ENCODE data around the gene EXPH5.

EXPH5 gene

GRCh38 chr11:108500169-108500568 lies 93.4 kb downstream of the EXPH5 start:
- no peak for DNase-seq (ENCODE audit: low read depth, low spot score)
- Histone ChIP-seq H3K9me3 (ENCODE audit: control insufficient read depth, insufficient read depth, low read length) (no peaks in the 10 kb centered on the region), H3K4me3 (ENCODE audit: low read length) (no peak overlapping the region), H3K27me3 (ENCODE audit: control insufficient read depth, insufficient read depth, low read length) (no peaks in the 10 kb centered on the region), H3K4me1 (ENCODE audit: control insufficient read depth, insufficient read depth, low read length) (no peaks in the 10 kb centered on the region; the same call in 1 of the 2 replicates), H3K27ac (ENCODE audit: low read length) (no peak overlapping the region), H3K36me3 (ENCODE audit: control insufficient read depth, insufficient read depth, low read length) (no peaks in the 10 kb centered on the region)
- WGBS (ENCODE audit: insufficient coverage, insufficient read length), result no CpG with 5 or more reads among the region's 4 CpGs

DNA sequence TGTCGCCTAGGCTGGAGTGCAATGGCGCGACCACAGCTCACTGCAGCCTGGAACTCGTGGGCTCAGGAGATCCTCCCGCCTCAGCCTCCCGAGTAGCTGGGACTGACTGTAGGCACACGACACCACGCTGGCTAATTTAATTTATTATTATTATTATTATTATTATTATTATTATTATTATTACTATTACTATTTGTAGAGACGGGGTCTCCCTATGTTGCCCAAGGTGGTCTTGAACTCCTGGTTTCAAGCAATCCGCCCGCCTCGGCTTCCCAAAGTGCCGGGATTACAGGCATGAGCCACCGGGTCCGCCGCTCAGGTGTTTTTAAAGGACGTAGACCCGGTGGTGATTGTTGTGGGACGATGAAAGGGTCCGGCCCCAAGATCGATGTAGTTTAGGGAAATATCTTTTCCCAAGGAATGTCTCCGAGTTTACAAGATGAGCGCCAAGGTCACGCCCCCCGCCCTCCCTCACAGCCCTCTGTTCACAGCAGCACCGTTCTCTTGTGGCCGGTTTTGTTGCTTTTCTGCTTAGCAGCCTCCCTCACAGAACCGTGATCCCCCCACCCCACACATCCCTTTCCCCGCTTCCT lies 94.7 kb downstream of the EXPH5 start:
- DNase-seq (ENCODE audit: low read depth, low spot score), result no peak
- no CpG with 5 or more reads among the region's 29 CpGs for WGBS (ENCODE audit: insufficient coverage, insufficient read length)
- peak overlapping the region; percentile 59; the same call in 1 of the 2 replicates for H3K4me3 ChIP-seq (ENCODE audit: low read length)
- no peaks in the 10 kb centered on the region for H3K27me3 ChIP-seq (ENCODE audit: control insufficient read depth, insufficient read depth, low read length)
- H3K4me1 ChIP-seq (ENCODE audit: control insufficient read depth, insufficient read depth, low read length), result no peaks in the 10 kb centered on the region; the same call in 1 of the 2 replicates
- no peaks in the 10 kb centered on the region for H3K9me3 ChIP-seq (ENCODE audit: control insufficient read depth, insufficient read depth, low read length)
- H3K36me3 ChIP-seq (ENCODE audit: control insufficient read depth, insufficient read depth, low read length), result no peaks in the 10 kb centered on the region
- H3K27ac ChIP-seq (ENCODE audit: low read length), result no peak overlapping the region

DNA sequence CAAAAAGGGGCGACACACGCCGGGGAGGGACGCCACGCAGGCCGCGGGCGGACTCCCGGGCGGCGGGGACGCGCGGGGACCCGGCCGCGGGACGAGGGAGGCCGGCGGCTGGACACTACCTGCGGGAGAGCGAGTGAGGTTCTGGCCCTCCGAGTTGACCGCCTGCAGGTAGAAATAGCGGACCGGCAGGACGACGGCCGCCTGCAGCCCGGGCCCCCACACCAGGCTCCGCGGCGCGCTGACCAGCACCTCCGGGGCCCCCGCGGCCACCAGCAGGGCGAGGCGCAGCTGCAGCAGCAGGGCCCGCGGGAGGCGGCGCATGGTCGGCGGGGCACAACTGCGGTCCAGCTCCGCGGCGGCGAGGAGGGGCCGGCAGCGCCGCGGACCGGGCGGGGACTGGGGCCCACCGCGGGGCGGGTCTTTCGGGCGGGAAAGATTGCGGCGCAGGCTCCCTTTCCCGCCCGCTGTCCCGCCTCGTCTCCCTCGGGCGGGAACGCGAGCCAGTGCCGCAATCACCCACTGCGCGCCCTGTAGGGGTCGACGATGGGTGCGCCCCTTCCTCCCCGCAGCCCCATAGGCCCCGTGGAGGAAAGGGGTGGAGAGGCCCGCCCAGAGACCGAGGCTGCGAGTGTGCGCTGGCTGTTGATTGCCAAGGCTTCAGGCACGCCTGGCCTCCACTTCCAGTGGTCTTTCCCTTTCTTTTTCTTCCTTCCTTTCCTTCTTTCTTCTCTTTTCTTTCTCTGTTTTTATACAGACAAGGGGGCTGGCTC lies 95.3 kb downstream of the EXPH5 start, which contains the start of gene POGLUT3:
Gene POGLUT3 (minus strand): TSS at position 339 of the 770 bp plus-strand sequence. CDS start 18 bp downstream, at position 321.
- H3K4me1 ChIP-seq (ENCODE audit: control insufficient read depth, insufficient read depth, low read length), result no peaks in the 10 kb centered on the region; the same call in 1 of the 2 replicates
- H3K9me3 ChIP-seq (ENCODE audit: control insufficient read depth, insufficient read depth, low read length), result no peaks in the 10 kb centered on the region
- peak within 1 kb of the TSS; percentile 59; the same call in 1 of the 2 replicates for H3K4me3 ChIP-seq (ENCODE audit: low read length)
- DNase-seq (ENCODE audit: low read depth, low spot score), result no peak
- no peaks in the 10 kb centered on the region for H3K36me3 ChIP-seq (ENCODE audit: control insufficient read depth, insufficient read depth, low read length)
- no peak within 1 kb of the TSS for H3K27ac ChIP-seq (ENCODE audit: low read length)
- no CpG with 5 or more reads among the region's 84 CpGs for WGBS (ENCODE audit: insufficient coverage, insufficient read length)
- no peaks in the 10 kb centered on the region for H3K27me3 ChIP-seq (ENCODE audit: control insufficient read depth, insufficient read depth, low read length)

DNA sequence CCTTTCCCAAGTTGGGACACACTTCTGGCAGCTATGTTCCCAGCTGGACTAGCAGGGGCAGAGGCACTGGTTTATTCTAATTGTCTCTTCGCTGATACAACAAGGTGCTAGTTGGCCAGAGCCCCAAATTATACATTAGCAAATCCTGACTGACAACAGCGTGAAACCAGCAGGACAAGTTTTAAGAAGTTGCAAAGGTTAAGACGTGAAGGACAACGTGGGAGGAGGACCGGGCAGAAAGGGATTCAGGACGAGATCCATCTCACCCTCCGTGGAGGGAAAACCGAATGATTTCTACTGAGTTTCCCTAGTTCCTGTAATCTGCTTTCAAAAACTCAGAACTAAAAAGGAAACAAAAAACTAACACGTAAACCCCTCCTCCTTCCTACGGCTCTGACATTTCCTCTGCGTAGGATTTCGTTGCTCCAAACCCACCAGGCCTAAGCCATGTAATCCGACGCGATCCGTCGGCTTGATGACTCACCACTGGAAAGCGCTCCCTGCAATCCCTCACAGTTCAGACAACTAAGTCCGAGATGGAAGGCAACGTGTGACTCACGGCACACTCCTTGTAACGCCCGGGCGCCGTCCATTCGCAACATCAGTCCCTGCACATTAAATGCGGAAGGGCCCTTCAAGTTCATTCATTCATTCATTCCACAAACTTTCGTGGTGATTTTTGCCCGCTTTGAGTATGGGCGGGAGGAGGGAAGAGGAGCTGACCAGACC lies 96.1 kb downstream of the EXPH5 start:
- no CpG with 5 or more reads among the region's 30 CpGs for WGBS (ENCODE audit: insufficient coverage, insufficient read length)
- no peaks in the 10 kb centered on the region; the same call in 1 of the 2 replicates for H3K4me1 ChIP-seq (ENCODE audit: control insufficient read depth, insufficient read depth, low read length)

DNA sequence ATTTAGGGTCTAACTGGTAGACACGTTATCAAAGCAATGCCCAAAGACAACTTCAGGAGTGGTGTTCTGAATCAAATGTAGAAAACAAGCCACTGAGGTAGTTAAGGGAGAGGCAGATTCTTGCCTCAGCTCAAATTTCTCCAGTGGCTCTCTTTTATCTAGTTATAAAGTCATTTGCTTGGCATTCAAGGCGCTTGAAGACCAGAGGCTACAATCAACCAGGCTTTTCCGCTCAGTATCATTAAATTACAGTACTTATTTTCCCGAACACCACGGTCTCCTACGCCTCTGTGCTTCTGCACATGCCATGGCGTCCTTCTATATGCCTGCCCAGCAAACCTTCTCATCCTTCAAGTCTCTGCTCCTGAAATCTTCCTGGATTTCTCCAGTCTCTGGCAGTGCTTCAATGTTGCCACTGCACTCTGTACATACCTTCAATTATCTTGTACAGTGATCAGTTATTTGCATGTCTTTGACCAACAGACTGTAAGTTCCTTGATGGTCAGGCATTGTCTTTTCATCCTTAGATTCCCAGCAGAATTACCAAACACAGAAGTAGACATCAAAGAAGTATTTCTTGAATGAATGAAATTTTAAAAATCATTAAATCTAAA lies 96.8 kb downstream of the EXPH5 start:
- Histone ChIP-seq H3K4me3 (ENCODE audit: low read length) (no peak overlapping the region), H3K9me3 (ENCODE audit: control insufficient read depth, insufficient read depth, low read length) (no peaks in the 10 kb centered on the region), H3K27me3 (ENCODE audit: control insufficient read depth, insufficient read depth, low read length) (no peaks in the 10 kb centered on the region), H3K36me3 (ENCODE audit: control insufficient read depth, insufficient read depth, low read length) (no peaks in the 10 kb centered on the region), H3K4me1 (ENCODE audit: control insufficient read depth, insufficient read depth, low read length) (no peaks in the 10 kb centered on the region; the same call in 1 of the 2 replicates), H3K27ac (ENCODE audit: low read length) (no peak overlapping the region)
- no peak for DNase-seq (ENCODE audit: low read depth, low spot score)
- no CpG with 5 or more reads among the region's 7 CpGs for WGBS (ENCODE audit: insufficient coverage, insufficient read length)

More for the DNA sequence above, 96.1 kb downstream of the EXPH5 start:
- H3K27ac ChIP-seq (ENCODE audit: low read length), result no peak overlapping the region
- no peaks in the 10 kb centered on the region for H3K9me3 ChIP-seq (ENCODE audit: control insufficient read depth, insufficient read depth, low read length)
- peak; percentile 74 for DNase-seq (ENCODE audit: low read depth, low spot score)
- H3K36me3 ChIP-seq (ENCODE audit: control insufficient read depth, insufficient read depth, low read length), result no peaks in the 10 kb centered on the region
- peak overlapping the region; percentile 59; the same call in 1 of the 2 replicates for H3K4me3 ChIP-seq (ENCODE audit: low read length)
- H3K27me3 ChIP-seq (ENCODE audit: control insufficient read depth, insufficient read depth, low read length), result no peaks in the 10 kb centered on the region

GRCh38 chr11:108495326-108495725 lies 98.2 kb downstream of the EXPH5 start:
- no CpG with 5 or more reads among the region's 3 CpGs for WGBS (ENCODE audit: insufficient coverage, insufficient read length)

GRCh38 chr11:108494182-108494581 lies 99.4 kb downstream of the EXPH5 start:
- no peaks in the 10 kb centered on the region for H3K9me3 ChIP-seq (ENCODE audit: control insufficient read depth, insufficient read depth, low read length)
- no peak overlapping the region for H3K27ac ChIP-seq (ENCODE audit: low read length)
- H3K27me3 ChIP-seq (ENCODE audit: control insufficient read depth, insufficient read depth, low read length), result no peaks in the 10 kb centered on the region
- no peak for DNase-seq (ENCODE audit: low read depth, low spot score)
- no peaks in the 10 kb centered on the region; the same call in 1 of the 2 replicates for H3K4me1 ChIP-seq (ENCODE audit: control insufficient read depth, insufficient read depth, low read length)
- WGBS (ENCODE audit: insufficient coverage, insufficient read length), result no CpG with 5 or more reads among the region's 6 CpGs
- H3K4me3 ChIP-seq (ENCODE audit: low read length), result no peak overlapping the region
- no peaks in the 10 kb centered on the region for H3K36me3 ChIP-seq (ENCODE audit: control insufficient read depth, insufficient read depth, low read length)

More at GRCh38 chr11:108495326-108495725, 98.2 kb downstream of the EXPH5 start:
- Histone ChIP-seq H3K4me1 (ENCODE audit: control insufficient read depth, insufficient read depth, low read length) (no peaks in the 10 kb centered on the region; the same call in 1 of the 2 replicates), H3K27ac (ENCODE audit: low read length) (no peak overlapping the region), H3K27me3 (ENCODE audit: control insufficient read depth, insufficient read depth, low read length) (no peaks in the 10 kb centered on the region), H3K9me3 (ENCODE audit: control insufficient read depth, insufficient read depth, low read length) (no peaks in the 10 kb centered on the region), H3K4me3 (ENCODE audit: low read length) (no peak overlapping the region), H3K36me3 (ENCODE audit: control insufficient read depth, insufficient read depth, low read length) (no peaks in the 10 kb centered on the region)
- no peak for DNase-seq (ENCODE audit: low read depth, low spot score)

- no peak for DNase-seq (ENCODE audit: low read depth, low spot score)
- no peaks in the 10 kb centered on the region for H3K27me3 ChIP-seq (ENCODE audit: control insufficient read depth, insufficient read depth, low read length)
- no CpG with 5 or more reads among the region's 3 CpGs for WGBS (ENCODE audit: insufficient coverage, insufficient read length)
- H3K9me3 ChIP-seq (ENCODE audit: control insufficient read depth, insufficient read depth, low read length), result no peaks in the 10 kb centered on the region
- no peaks in the 10 kb centered on the region; the same call in 1 of the 2 replicates for H3K4me1 ChIP-seq (ENCODE audit: control insufficient read depth, insufficient read depth, low read length)
- no peak overlapping the region for H3K27ac ChIP-seq (ENCODE audit: low read length)
- H3K36me3 ChIP-seq (ENCODE audit: control insufficient read depth, insufficient read depth, low read length), result no peaks in the 10 kb centered on the region
- no peak overlapping the region for H3K4me3 ChIP-seq (ENCODE audit: low read length)
These were observed 101.6 kb downstream of the EXPH5 start for GRCh38 chr11:108491936-108492335.

DNA sequence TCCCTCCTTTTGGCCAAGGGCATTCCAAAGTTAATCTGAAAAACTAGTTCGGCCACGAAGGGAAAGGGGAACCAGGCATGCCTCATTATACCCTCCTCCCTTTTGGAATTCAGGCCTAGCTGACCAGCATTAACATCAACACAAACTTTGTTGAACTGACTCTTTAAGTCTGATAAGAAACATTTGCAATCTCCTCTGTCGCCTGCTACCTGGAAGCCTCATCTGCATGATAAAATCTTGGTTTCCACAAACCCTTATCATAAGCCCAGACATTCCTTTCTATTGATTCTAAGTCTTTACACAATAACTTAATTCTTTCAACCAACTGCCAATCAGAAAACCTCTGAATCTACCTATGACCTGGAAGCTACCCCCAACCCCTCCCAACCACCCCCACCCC lies 106.7 kb downstream of the EXPH5 start:
- no peak overlapping the region for H3K4me3 ChIP-seq (ENCODE audit: low read length)
- H3K27ac ChIP-seq (ENCODE audit: low read length), result no peak overlapping the region
- H3K9me3 ChIP-seq (ENCODE audit: control insufficient read depth, insufficient read depth, low read length), result no peaks in the 10 kb centered on the region
- no peak for DNase-seq (ENCODE audit: low read depth, low spot score)
- WGBS (ENCODE audit: insufficient coverage, insufficient read length), result no CpG with 5 or more reads among the region's 3 CpGs
- no peaks in the 10 kb centered on the region; the same call in 1 of the 2 replicates for H3K36me3 ChIP-seq (ENCODE audit: control insufficient read depth, insufficient read depth, low read length)
- no peaks in the 10 kb centered on the region for H3K4me1 ChIP-seq (ENCODE audit: control insufficient read depth, insufficient read depth, low read length)
- no peaks in the 10 kb centered on the region for H3K27me3 ChIP-seq (ENCODE audit: control insufficient read depth, insufficient read depth, low read length)

GRCh38 chr11:108486331-108486730 lies 107.2 kb downstream of the EXPH5 start:
- Histone ChIP-seq H3K36me3 (ENCODE audit: control insufficient read depth, insufficient read depth, low read length) (no peaks in the 10 kb centered on the region; the same call in 1 of the 2 replicates), H3K27ac (ENCODE audit: low read length) (no peak overlapping the region), H3K4me1 (ENCODE audit: control insufficient read depth, insufficient read depth, low read length) (no peaks in the 10 kb centered on the region), H3K9me3 (ENCODE audit: control insufficient read depth, insufficient read depth, low read length) (no peaks in the 10 kb centered on the region), H3K4me3 (ENCODE audit: low read length) (no peak overlapping the region), H3K27me3 (ENCODE audit: control insufficient read depth, insufficient read depth, low read length) (no peaks in the 10 kb centered on the region)
- no peak for DNase-seq (ENCODE audit: low read depth, low spot score)
- no CpG with 5 or more reads among the region's 3 CpGs for WGBS (ENCODE audit: insufficient coverage, insufficient read length)
